Activated CD4-positive, CD25-positive, alpha-beta regulatory T cell (primary cell): ENCODE measurements around the gene REXO1.

ENCODE experiments used
- DNase-seq, 4 experiments: peaks; one replicate each; lab custom pipeline; 2025; lab: John Stamatoyannopoulos, UW

The REXO1 gene

DNA sequence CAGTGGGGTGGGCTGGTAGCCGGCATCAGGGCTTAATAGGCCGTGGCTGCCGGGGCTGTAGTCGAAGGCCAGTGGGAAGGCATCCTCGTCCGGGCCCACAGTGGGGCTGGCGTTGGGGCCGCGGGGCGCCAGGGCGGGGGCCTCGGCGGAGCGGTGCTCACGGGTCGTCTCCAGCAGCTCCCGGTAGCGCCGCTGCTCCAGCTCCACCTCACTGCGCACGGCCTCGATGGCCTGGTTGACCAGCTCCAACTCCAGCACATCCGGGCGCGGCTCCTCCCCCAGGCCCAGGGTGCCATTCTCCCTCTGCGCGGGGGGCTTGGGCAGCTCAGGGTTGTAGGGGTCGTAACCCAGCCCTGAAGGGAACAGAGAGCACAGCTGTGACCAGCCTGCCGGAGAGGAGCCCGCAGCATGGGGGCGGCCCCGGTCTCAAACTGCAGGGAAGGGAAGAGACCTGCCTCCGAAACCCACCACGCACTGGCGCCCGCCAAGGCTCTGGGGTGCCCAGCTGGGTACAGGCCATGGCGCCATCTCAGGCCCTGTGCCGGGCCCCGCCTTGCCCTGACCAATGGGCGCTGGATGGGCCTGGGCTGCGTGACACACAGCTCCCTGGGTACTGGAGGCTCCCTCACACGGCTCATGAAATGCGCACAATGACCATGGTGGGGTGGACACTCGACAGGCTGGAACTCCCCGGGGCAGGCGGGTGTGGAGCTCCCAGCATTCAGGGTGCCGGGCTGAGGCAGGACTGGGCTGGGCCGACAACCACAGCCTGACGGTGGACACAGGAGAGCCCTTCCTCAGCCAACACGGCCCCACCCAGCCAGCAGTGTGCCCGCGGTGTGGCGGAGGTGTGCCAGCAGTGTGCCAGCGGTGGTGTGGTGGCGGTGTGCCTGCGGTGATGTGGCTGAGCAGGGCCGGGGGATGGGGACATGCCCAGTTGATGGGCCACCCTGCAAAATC lies 19.7 kb downstream of the REXO1 start:
- DNase-seq: no peak

DNA sequence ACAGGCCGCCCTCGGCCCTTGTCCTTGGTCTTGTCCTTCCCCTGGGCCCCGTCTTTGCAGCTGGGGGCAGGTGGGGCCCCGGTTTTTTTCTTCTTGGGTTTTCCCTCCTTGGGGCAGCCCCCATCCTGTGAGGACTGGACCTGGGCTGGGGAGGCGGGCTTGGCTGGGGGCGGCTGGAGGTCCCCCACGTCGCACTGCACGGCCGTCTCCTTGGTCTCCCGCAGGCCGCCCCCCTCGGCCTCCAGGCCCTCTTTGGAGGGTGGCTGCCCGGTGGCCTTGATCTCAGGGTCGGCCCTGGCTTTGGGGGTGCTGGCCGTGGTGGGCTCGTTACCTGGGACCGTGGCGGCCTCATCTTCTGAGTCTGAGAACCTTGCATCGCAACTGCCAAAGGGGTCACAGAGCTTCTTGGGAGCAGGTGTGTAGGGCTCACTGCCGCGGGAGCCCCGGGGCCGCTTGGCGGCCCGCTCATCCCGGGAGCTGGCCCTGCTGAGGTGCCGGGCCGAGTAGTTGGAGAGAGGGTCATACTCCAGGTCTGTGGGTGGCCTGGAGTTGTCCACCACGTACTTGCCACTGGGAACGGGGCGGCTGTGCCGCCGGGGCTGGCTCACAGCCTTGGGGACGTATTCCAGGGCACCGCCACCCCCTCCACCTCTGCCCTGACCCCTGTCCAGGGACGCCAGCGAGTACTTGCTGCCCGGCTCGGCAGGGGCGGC lies 20.6 kb downstream of the REXO1 start:
- DNase-seq: no peak

DNA sequence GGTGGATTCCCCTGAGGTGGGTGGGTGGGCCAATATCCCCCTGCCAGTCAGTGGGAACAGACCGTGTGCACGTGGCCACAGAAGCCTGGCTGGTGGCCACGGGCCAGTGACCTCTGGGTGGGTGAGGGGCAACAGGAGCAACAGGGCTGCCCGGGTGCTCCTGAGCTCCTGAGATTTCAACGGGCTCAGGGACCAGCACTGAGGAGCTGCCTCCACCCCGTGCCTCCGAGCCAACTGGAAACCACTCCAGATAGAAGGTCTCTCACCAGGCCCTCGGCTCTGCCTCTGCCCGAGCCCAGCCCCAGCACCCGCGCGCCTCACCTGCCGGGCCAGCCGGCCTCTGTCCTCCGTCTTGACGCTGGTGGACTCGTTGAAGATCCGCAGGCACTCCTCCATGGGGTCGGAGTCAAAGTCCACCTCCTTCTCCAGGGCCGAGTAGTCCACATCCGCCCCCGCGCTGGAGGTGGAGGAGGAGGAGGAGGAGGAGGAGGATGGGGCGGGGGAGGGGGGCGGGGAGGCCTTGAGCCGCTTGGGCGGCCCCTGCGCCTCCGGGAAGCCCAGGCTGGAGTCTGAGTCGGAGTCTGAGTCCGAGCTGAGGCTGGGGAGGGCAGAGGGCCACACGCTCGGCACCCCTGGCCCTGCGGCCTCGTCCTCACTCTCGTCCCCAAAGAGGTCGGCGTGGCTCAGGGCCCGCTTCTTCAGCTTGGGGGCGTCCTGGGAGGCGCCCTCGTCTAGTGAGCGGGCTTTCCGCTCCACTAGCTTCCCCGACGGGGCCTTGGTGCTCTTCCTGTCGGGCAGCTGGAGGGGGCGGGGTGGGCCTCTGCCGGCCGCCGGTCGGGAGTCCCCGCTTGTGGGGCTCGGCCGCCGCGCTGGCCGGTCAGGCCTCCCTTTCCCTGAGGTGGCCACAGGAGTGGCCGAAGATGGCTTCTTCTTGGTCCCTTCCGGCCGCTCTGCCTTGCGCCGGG lies 21.4 kb downstream of the REXO1 start:
- no peak for DNase-seq

DNA sequence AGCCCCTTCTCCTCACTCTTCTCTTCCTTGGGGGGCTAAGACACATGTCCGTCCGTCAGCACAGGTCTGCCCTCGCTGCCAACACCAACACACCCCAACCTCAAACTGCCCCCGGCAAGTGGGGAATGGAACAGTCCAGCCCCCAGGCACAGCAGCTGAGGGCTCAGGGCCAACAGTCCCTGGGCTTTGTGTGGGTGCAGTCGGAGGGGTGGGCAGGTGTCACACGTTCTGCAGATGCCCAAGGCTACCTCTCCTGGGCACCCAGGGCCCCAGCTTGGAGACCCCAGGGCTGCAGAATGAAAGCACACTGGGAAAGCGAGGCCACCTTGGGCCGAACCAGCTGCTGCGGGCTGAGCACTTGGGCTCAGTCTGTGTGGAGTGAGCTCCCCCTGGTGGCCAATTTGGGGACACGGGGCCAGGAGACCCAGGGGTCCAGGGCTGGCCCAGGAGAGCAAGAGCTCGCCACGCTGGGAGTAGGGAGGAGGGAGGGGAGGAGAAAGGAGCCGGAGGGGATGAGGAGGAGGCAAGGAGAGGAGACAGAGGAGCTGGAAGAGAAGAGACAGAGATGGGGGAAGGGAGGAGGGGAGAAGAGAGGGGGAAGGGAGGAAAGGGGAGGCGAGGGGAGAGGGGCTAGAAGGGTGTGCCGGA lies 22.2 kb downstream of the REXO1 start:
- DNase-seq: peak; percentile 56 to 70 (median 64)

DNA sequence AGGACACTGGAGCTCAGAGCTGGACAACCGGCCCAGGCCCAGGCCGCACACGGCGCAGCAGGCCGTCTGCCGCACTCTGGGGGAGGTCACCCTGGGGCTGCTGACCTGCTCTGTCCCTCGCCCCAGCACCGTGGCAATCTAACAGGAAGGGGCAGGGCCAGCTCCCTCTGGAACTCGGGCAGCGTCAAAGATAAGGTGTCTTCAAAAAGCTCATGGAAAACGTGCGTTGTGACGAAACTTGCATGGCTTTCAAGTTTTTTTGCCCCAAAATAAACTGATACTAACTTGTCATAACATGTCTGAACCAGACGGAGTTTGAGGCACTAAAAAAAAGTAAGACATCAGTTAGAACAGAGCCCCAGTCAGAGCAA lies 24.0 kb downstream of the REXO1 start:
- no peak for DNase-seq

DNA sequence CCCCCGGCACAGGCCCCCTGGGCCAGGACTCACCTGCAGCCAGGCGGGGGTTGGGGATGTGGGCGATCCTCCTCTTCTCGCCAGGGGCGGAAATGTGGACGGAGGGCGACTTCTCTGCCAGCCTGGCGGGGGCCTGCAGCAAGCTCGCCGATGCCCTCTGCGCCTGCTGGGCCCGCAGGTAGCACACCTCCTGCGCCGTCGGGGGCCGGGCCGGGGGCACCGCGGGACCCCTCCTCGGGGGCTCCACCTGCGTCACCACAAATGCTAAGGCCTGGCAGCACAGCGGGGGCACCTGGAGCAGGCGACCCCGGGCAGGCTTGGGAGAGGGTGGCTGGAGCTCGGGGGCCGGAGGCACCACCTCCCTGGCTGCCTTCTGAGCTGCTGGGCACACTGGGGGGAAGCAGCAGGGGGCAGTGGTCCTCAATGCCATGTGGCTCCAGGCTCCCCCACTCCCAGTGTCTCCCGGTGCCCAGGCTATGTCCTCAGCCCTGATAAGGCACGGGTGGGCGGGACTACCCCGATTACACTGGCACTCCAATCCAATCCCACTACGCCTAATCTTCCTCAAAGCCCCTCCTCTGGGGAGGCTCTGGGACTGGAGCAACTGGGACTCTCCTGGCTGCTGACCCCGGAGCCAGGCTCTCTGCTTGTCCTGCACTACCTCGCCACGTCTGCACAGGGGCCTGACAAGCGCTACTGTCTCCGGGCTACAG lies 24.6 kb downstream of the REXO1 start:
- DNase-seq: no peak

DNA sequence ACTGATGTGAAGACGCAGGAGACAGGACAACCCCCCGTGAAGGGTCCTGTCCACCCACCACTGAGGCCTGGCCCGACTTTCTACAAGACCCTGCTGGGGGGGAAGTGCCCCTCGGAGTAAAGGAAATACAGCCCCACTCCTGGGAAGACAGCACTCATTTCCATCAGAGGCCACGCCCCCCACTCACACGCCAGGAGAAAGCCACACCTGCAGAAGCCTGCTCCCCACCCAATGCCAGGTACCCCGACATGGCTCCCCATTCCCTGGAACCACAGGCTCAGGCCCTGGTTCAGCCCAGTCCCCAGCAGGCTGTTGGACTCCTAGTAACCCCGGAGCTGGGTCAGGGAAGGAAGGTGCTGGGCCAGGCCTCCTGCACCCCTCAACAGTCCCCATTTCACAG lies 25.3 kb downstream of the REXO1 start:
- DNase-seq: no peak

DNA sequence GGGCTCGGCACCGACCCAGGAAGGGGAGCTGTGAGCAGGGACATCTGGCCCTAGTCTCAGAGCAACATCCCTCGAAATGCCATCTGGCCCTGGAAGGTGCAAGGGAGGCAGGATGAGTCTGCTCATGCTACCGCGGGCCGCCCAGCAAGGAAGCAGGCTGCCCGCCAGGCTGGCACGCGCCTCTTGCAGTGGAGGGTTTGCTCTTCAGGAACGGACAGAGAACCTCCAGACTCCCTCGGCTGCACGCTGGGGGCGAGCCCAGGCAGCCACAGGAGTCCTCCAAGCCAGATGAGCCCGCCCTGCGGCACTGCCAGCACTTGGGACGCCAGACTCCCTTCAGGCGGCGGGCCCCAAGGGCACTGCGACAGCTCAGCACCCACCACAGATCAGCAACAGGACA lies 26.1 kb downstream of the REXO1 start:
- no peak for DNase-seq

DNA sequence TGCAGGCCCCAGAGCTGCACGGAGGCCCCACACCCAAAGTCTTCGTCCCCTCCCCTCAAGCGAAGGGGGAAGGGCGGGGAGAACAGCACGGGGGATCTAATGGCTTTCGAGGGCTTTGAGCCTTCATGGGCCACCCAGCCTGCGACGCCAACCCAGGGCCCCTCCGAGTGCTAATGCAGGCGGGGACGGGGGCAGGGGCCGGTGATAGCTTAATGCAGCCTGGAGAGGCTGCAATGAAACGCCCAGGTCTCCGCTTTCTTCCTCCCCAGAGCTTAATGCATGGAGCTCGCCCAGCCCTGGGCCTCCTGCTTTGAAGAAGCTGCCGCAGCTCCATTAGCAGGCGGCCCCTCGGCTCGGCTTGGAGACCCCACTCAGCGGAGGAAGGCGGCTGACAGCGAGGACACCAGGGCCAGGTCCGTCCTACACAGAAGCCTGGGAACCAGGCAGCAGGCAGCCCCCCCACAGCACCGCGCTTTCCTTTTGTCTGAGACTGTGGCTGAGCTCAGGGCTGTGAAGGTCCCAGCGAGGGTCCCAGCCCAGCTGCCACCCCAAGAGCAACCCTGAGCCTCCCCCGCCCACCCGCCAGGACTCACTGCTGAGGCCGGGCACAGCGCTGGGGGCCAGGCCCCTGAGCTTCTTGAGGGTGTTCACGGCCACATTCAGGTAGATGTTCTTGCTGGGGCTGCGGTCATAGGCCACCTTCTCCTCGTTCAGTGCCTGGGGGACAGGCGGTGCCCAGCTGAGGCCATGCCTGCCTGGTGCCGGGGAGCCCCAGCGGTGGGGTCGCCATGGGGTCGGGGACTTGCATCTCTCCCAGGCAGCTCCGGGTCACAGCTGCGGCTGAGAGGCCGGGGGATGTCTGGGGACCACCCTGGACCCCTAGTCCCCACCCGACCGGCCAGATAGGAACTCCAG lies 28.7 kb downstream of the REXO1 start:
- no peak for DNase-seq

DNA sequence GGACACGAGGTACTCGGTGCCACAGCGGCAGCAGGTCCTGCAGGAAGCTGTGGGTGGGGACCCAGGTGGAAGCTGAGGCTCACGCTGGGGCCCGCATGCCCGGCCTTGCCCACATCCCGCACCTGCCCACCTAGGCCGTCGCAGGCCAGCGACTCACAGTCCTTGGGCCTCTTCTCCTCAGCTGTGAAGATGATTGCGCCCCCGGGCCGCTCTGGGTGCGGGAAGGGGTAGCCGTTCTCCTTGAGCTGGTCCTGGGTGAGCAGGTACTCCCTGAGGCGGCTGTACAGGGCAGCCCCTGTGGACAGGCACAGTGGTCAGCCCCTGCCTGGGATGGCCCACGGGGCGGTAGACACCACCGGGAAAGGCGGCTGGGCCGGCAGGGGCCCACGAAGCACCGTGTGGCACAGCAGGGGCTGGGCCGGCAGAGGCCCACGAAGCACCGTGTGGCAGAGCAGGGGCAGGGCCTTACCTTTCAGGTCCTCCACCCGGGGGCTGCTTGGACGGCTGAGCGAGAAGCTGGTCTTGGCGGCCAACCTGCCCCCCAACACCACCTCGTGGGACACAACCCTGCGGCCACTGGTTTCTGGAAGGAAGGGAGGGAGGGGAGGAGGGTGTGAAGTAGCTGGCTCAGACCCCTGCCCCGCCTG lies 29.6 kb downstream of the REXO1 start:
- no peak for DNase-seq

DNA sequence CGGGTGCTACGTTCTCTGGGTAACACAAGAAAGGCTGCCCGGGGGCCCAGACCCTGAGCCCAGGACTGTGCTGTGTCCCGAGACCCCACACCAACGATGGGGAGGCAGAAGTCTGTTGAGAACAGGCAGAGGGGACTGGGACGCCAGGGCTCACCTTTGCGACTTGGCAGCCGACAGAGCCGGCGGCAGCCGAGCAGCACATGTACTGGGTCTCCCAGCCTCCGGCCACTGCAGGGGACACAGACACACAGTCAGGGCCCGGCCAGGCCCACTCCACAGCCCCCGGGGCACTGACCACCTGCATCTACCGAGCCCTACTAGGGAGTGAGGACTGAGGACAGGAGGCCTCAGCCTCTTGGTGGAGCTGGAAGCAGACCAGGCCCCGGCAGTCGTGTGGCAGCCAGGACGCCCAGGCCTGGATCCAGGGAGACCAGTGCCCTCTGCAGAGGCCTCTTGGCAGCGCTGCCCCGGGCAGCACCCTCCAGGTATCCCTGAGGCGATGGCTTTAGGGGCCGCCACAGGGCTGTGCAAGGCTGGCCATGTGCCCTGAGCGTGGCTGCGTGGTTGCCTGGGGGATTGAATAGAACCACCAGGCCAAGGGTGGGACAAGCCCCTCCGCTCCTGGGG lies 30.6 kb downstream of the REXO1 start:
- no peak for DNase-seq

DNA sequence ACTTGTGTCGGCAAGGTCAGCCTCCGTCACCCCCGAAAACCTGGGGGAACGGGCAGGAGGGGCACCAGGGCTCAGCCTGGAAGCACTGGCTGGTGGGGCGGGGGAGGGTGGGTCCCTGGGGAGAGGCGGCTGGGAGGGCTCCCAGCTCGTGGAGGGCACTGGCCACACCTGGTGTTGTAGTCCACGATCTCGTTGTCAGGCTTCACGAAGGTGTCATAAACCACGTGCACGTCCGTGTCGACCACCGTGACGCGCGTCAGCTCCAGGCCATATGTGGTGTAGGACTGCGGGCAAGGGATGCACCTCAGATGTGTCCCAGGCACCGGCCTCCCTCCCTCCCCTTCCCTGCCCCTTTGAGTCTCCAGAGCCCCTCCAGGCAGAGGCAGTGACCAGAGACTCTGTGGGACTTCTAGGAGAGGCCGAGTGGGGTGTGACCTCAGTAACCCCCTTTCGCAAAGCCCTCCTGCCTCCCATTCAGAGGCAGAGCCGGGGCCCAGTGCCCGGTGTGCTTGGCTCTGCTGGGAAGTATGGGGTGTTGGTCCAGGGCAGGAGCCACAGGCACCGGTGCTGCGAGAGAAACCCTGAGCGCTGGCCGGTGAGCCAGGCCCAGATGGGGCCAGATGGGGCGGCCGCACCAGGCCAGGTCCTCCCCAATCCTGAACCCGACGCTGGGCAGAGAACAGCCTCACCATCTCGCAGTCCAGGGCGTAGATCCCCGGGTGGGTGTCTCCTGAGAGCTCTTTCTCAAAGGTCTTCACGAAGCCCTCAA lies 31.6 kb downstream of the REXO1 start:
- DNase-seq: no peak

DNA sequence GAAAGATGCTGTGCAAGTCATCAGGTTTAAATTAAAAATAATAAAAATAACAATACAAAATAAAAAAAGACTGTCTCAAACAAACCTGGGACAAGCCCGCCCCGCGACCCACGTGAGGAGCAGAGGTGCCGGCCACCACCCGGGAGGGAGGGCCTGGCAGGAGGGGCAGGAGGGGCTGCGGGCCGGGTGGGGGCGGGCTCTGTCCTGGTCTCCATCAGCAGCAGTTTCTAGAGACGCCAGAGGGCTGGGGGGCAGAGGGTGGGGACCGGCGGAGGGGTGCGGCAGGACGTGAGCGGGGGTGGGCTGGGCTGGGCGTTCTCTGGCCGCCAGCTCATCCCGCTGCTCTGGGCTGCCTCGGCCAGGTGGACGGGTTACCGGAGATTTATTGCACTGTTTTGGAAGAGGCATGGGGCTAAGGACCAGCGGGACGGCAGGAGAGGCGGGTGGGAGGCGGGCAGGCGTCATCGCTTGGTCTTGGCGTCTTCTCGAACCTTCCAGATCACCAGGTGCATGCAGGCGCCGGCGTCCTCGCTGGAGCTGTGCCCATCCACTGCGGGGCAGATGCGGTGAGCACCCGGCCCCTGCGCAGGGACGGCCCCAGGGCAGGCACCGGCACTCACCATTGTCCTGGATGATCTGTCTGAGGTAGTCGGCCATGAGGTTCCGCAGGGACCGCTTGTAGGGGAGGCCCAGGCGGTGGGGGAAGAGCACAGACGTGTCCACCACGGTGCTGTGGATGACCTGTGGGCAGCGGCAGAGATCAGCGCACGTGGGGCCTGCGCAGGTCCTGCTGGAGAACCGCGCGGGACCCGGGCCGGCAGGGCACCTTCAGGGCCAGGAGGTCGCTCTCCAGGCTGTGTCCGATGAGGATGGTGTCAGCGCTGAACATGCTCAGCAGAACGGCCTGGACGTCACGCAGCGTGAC lies 32.4 kb downstream of the REXO1 start:
- no peak for DNase-seq

DNA sequence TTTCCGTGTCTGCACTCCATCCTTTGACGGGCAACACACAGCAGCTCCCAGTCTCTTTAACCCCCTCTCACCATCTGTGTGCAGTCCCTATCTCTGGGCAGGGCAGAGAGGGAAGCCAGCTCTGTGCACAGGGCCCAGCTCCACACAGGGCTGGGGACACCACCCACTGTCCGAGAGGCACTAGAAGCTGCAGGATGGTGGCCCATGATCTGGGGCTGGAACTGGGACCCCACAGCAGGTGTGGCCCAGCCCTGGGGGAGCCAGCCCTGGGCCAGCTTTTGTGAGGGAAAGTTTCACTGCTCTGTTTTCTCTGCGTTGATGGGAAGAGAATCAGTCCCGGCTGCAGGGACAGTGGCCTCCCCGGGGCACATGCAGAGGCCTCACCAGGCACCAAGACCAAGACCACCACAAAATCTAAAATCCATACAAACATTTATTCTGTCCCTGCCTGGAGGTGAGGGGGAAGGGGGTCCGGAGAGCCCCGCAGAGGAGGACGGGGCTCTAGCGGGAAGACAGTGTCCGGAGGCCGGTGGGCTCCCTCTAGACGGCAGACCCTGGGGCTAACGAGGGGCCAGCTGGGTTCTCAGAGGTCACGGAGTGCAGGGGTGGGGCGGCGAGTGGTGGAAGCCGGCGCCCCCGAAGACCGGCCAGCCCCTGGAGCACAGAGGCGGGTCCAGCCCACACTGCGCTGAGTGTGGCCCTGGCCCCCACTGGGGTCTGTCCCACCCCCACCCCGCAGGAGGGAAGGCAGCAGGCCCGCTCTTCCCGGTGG lies 33.3 kb downstream of the REXO1 start:
- no peak for DNase-seq

DNA sequence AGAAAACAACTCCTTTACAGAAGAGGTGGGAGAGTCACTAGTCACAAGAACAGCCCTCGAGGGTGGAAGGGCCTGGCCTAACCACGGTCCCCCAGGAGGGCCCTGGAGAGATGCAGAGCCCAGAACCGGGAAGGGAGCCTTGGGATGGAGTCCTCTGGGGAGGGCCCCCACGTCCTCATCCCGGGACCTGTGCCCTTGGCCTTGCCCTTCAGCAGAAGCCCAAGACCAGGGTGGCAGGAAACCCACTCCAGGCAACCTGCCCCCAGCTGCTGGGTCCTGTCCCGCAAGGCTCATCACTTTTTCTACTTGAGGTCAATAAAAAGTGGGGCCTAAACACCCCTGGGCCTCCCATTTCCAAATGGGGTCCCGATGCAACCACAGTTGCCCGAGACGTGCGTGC lies 33.9 kb downstream of the REXO1 start:
- no peak for DNase-seq
